A549 (cell line): ENCODE measurements around the gene PDE3B. TPM values are rescaled to one million over a fixed set of nuclear protein-coding genes. Genes with fewer than 3 reads are reported as not detected.

Source experiments
- ATAC-seq, 2 experiments: fragments of 200-7000 bp in 1 of 2; fragments of >200 bp in 1 of 2; cut with Nextera tagmentation in 1 of 2; cut with Tn5 transposase in 1 of 2; 3 replicates each; pipeline versions ENCODE4 v1.8.0 to v1.9.1; 2018 to 2020; ENCODE audit warnings: mild to moderate bottlenecking in 1 of 2, moderate library complexity in 1 of 2
- CTCF ChIA-PET: fragments of 300-600 bp; sonication (Branson Sonifier 250); formaldehyde crosslinking; extraction: SDS; loops from one replicate; lab custom pipeline; 2021; ENCODE audit warnings: antibody characterized with exemption, inconsistent platforms; lab: Yijun Ruan, JAX
- POLR2A ChIA-PET: fragments of 350-600 bp; formaldehyde crosslinking; extraction: SDS; loops from one replicate; lab custom pipeline; 2021; ENCODE audit warnings: antibody characterized with exemption, inconsistent platforms; lab: Yijun Ruan, JAX
- DNase-seq, 2 experiments: peaks; one replicate each; pipeline versions ENCODE4 v3.0.0 to v3.0.0-alpha.2; 2011 to 2016; ENCODE audit warnings: low read depth in 1 of 2, low spot score in 1 of 2
- FAIRE-seq: peaks from 2 replicates; lab custom pipeline; 2011; peaks lifted over from hg19 to GRCh38; lab: Jason Lieb, UNC
- H3K27ac ChIP-seq, 2 experiments: fragments of >200 bp; sonication (Bioruptor Twin); formaldehyde crosslinking; 3 replicates each; pipeline ENCODE4 v1.5.1; 2016 to 2017
- H3K4me1 ChIP-seq: fragments of >200 bp; sonication (Bioruptor Twin); formaldehyde crosslinking; 3 replicates; pipeline ENCODE4 v1.6.1; 2016
- H3K4me2 ChIP-seq: fragments of >200 bp; sonication (Bioruptor Twin); formaldehyde crosslinking; 3 replicates; pipeline ENCODE4 v1.6.1; 2016
- H3K4me3 ChIP-seq: fragments of >200 bp; sonication (Bioruptor Twin); formaldehyde crosslinking; 3 replicates; pipeline ENCODE4 v1.5.1; 2016
- H3K9me3 ChIP-seq: fragments of >200 bp; sonication (Bioruptor Twin); formaldehyde crosslinking; 3 replicates; pipeline ENCODE4 v1.6.1; 2016
- CEBPB ChIP-seq, 2 experiments: fragments of >200 bp in 1 of 2; sonication (Bioruptor Twin) in 1 of 2; formaldehyde crosslinking in 1 of 2; IDR thresholded peaks; 2 replicates each; pipeline ENCODE4 v1.6.1; 2012 to 2016
- FOSL2 ChIP-seq, 2 experiments: fragments of 450-650 bp in 1 of 2; fragments of >200 bp in 1 of 2; sonication (Bioruptor Twin) in 1 of 2; formaldehyde crosslinking; IDR thresholded peaks; 2 replicates each; pipeline versions ENCODE4 v1.5.0 to v1.6.1; 2016 to 2020; ENCODE audit warnings: mild to moderate bottlenecking in 1 of 2, moderate library complexity in 1 of 2
- HDAC2 ChIP-seq: fragments of 200-600 bp; sonication (generic); IDR thresholded peaks from 2 replicates; pipeline ENCODE4 v1.6.1; 2016
- HOXA7 ChIP-seq: fragments of 250-450 bp; sonication (Bioruptor Pico); IDR thresholded peaks from 2 replicates; pipeline ENCODE4 v1.5.0; 2020; ENCODE audit warnings: mild to moderate bottlenecking, moderate library complexity
- HOXB13 ChIP-seq: fragments of 250-450 bp; sonication (Bioruptor Pico); IDR thresholded peaks from 2 replicates; pipeline ENCODE4 v1.5.0; 2020; ENCODE audit warnings: low read depth, mild to moderate bottlenecking, moderate library complexity
- HOXB5 ChIP-seq: fragments of 250-450 bp; sonication (Bioruptor Pico); IDR thresholded peaks from 2 replicates; pipeline ENCODE4 v1.5.0; 2020; ENCODE audit warnings: mild to moderate bottlenecking, moderate library complexity
- KDM1A ChIP-seq: fragments of 200-600 bp; sonication (generic); IDR thresholded peaks from 2 replicates; pipeline ENCODE4 v1.6.1; 2016; ENCODE audit warnings: low read depth, mild to moderate bottlenecking
- MAFK ChIP-seq: fragments of 450-650 bp; IDR thresholded peaks from 2 replicates; pipeline ENCODE4 v1.6.1; 2014; ENCODE audit not compliant: partially characterized antibody
- MYC ChIP-seq: IDR thresholded peaks from 2 replicates; pipeline ENCODE4 v1.6.1; 2012; ENCODE audit warnings: mild to moderate bottlenecking, inconsistent platforms, low read length, improper control_type of control experiment, borderline replicate concordance
- NR3C1 ChIP-seq: fragments of >200 bp; sonication (Bioruptor Twin); formaldehyde crosslinking; IDR thresholded peaks from 3 replicates; pipeline ENCODE4 v1.6.1; 2017
- RAD21 ChIP-seq, 2 experiments: fragments of >200 bp in 1 of 2; sonication (Bioruptor Twin) in 1 of 2; formaldehyde crosslinking in 1 of 2; IDR thresholded peaks in 1 of 2; conservative IDR thresholded peaks in 1 of 2; 2 replicates in 1 of 2; 3 replicates in 1 of 2; pipeline ENCODE4 v1.6.1; 2012 to 2018; ENCODE audit warnings: inconsistent platforms in 1 of 2
- RARB ChIP-seq: fragments of 250-450 bp; sonication (Bioruptor Pico); IDR thresholded peaks from 2 replicates; pipeline ENCODE4 v1.8.0; 2021; ENCODE audit warnings: mild to moderate bottlenecking, moderate library complexity
- SREBF2 ChIP-seq: fragments of 450-650 bp; IDR thresholded peaks from 2 replicates; pipeline ENCODE4 v1.6.1; 2014; ENCODE audit warnings: mild to moderate bottlenecking, moderate library complexity
- ZSCAN20 ChIP-seq: fragments of 250-450 bp; sonication (Bioruptor Pico); IDR thresholded peaks from 2 replicates; pipeline ENCODE4 v1.8.0; 2022; ENCODE audit warnings: mild to moderate bottlenecking, moderate library complexity
- WGBS: methylation state at CpG from one replicate; pipeline ENCODE4 v1.1.6; 2017; ENCODE audit errors: missing lambda C conversion rate; 5-methylcytosine and 5-hydroxymethylcytosine counted together
- polyA plus RNA-seq, 4 experiments: library from polyadenylated mRNA; depleted of rRNA in 3 of 4; stranded (reverse); fragments of >200 nt; fragmentation: RNase III in 1 of 4; extraction: RNeasy Plus Mini Kit Qiagen cat#74134 plus additional on column Dnase treatment in 1 of 4; gene quantifications; 2 replicates in 3 of 4; 3 replicates in 1 of 4; pipeline ENCODE4 v1.2.3, GENCODE V29; 2011 to 2017
- TF ChIP-seq, protein P1 (sequence below): fragments of >200 bp; sonication (Bioruptor Twin); formaldehyde crosslinking; IDR thresholded peaks from 3 replicates; pipeline ENCODE4 v1.6.1; 2016
- TF ChIP-seq, protein P2 (sequence below): IDR thresholded peaks from 2 replicates; pipeline ENCODE4 v1.6.1; 2012
- TF ChIP-seq, protein P3 (sequence below): fragments of 150-350 bp; IDR thresholded peaks from 2 replicates; pipeline ENCODE4 v1.6.1; 2014; ENCODE audit warnings: low read depth, mild to moderate bottlenecking, low read length

Gene PDE3B
- polyA plus RNA-seq, 2 of the 4 experiments (the other 2 are of a cell fraction): 2.4 to 2.9 TPM

DNA sequence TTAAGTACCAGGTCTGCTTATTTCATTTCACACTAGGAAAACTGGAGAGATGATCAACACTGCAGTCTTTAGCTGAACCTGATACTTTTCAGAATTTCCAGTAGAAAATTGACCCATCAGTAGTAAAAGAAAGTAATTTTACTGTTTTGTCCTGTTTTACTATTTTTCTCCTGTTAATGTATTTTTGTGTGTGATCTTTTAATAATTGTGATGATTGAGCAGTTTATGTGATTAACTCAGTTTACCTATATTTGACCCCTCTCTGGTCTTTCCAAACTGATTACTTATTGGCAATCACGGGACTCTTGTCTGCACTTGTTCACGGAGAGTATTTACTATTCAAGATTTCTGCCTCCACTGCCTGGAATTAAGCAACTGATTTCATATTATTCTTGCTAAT is 249.0 kb downstream of the PDE3B start:
- TF ChIP-seq MYC: no peak
- TF ChIP-seq MAFK: peak; percentile 70
- no peak for TF ChIP-seq SREBF2
- TF ChIP-seq, all 56 proteins: peak for 1
- POLR2A ChIA-PET: interaction anchor here (1.0 to 1.6 kb wide), 6 partner anchors 15 to 372 kb away, joined by 3 to 11 read pairs (median 5); partner anchors contain the start of genes PDE3B and PSMA1
- DNase-seq (no peak), ATAC-seq (no peak), FAIRE-seq (no peak)
- Histone ChIP-seq H3K9me3 (no peaks in the 10 kb centered on the region), H3K27ac (0 out of 6 replicates have a peak overlapping the region, but pooled peaks of 1 of the 2 experiments have one; percentile 26), H3K4me3 (peak overlapping the region; percentile 55), H3K4me2 (peak overlapping the region; percentile 68), H3K4me1 (peaks cover 11% of the 10 kb centered on the region; the same call in 1 of the 3 replicates)
- CTCF ChIA-PET: interaction anchor here (0.6 to 7.8 kb wide), 5 partner anchors 10 to 347 kb away, joined by 3 to 124 read pairs (median 5); no protein-coding TSS in a partner anchor
- 90% methylated on average over 2 of the region's 2 CpGs for WGBS

DNA sequence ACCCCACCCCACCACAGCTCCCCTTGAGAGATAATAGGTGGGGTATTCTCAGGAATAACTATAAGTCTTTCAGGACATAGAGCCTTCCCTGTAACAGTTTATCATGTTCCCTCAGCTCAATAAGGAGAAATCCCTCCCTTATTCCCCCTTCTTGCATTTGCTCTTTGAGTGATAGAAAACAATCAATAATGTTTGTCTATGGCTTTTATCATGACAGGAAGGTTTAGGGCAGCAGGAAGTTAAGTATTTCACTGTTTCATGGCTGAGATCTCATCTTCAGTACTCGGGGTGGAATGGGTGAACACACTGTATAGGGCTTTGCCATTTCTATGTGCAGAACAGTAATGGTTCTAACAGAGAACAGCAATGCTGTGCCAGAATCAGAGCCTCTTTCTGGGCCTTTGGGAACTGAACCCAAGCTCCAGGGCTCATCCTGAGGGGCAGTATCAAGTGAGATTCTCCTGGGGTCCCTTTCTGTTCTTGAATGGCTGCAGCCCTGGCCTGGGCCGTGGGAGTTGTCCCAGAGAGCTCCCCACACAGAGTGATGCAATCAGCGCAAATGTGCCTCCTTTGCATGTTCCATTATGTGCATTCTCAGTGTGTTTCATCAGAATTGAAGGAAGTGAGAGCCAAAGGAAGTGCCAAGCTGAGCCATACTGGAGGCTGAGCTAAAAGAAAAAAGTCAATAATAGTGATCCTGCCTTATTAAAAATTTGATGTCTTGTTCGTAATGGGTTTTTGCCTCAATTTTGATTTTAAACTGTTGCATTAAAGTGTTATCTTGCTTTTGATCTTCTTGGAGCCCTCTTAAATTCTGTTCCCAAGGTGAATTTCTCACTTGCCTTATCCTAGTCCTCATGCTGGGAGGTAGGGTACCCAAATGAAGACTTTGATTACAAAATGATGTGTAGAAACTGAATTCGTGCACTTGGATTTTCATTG is 251.3 kb downstream of the PDE3B start:
- no peak for DNase-seq
- no peak for ATAC-seq
- TF ChIP-seq CEBPB (IDR thresholded peaks at IDR 0.05): 0 out of 4 replicates have a peak, but pooled peaks of 1 of the 2 experiments have one; percentile 6
- TF ChIP-seq ZSCAN20 (CRISPR knock-in tag): no peak
- TF ChIP-seq, all 56 proteins: peak for 1
- WGBS: 45% methylated on average over 5 of the region's 5 CpGs
- FAIRE-seq: no peak
- peaks cover 9% of the 10 kb centered on the region; the same call in 1 of the 3 replicates for H3K4me1 ChIP-seq
- no peak overlapping the region; the same call in 2 of the 3 replicates for H3K4me2 ChIP-seq
- ChIA-PET POLR2A (no interaction called here), CTCF (interaction anchor here (1.0 to 7.8 kb wide), 2 partner anchors 12 to 105 kb away, joined by 6 to 124 read pairs; no protein-coding TSS in a partner anchor)
- H3K27ac ChIP-seq: peak overlapping the region in 1 of 2 experiments; percentile 25; a peak in 2 of 6 replicates
- no peak overlapping the region for H3K4me3 ChIP-seq
- no peaks in the 10 kb centered on the region for H3K9me3 ChIP-seq

DNA sequence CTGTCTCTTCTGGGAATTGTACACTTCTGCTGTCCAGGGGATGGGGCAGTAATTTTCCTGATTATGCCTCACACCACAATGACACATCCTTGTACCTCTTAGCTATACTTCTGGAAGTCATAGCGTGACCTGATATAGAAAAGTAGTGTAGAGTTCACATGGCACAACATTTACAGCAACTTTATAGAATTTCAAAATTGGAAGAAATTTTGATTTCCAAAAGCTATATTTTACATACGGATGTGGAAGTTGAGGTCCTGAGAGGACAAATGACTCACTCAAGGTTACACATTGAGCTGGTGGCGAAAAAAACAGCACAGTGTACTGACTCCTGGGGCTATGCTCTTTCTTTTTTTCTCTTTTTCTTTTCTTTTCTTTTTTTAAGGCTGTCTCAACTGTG is 254.8 kb downstream of the PDE3B start:
- POLR2A ChIA-PET: no interaction called here
- TF ChIP-seq, protein P1, sequence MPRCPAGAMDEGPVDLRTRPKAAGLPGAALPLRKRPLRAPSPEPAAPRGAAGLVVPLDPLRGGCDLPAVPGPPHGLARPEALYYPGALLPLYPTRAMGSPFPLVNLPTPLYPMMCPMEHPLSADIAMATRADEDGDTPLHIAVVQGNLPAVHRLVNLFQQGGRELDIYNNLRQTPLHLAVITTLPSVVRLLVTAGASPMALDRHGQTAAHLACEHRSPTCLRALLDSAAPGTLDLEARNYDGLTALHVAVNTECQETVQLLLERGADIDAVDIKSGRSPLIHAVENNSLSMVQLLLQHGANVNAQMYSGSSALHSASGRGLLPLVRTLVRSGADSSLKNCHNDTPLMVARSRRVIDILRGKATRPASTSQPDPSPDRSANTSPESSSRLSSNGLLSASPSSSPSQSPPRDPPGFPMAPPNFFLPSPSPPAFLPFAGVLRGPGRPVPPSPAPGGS: no peak
- TF ChIP-seq HDAC2: no peak
- TF ChIP-seq RAD21 (conservative IDR thresholded peaks at IDR 0.05 in 1 of 2, IDR thresholded peaks at IDR 0.05 in 1 of 2): no peak
- TF ChIP-seq NR3C1: no peak
- no peak for TF ChIP-seq HOXA7 (CRISPR knock-in tag)
- TF ChIP-seq, protein P2, sequence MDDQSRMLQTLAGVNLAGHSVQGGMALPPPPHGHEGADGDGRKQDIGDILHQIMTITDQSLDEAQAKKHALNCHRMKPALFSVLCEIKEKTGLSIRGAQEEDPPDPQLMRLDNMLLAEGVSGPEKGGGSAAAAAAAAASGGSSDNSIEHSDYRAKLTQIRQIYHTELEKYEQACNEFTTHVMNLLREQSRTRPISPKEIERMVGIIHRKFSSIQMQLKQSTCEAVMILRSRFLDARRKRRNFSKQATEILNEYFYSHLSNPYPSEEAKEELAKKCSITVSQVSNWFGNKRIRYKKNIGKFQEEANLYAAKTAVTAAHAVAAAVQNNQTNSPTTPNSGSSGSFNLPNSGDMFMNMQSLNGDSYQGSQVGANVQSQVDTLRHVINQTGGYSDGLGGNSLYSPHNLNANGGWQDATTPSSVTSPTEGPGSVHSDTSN: no peak
- no peak for TF ChIP-seq RARB (CRISPR knock-in tag)
- no peak for TF ChIP-seq HOXB13
- WGBS: 72% methylated on average over 3 of the region's 3 CpGs
- Histone ChIP-seq H3K4me2 (no peak overlapping the region), H3K27ac (no peak overlapping the region), H3K4me1 (no peaks in the 10 kb centered on the region; the same call in 2 of the 3 replicates), H3K4me3 (no peak overlapping the region), H3K9me3 (no peaks in the 10 kb centered on the region)
- ATAC-seq (no peak), DNase-seq (no peak), FAIRE-seq (no peak)
- CTCF ChIA-PET: interaction anchor here (1.0 to 2.4 kb wide), 3 partner anchors 9 to 176 kb away, joined by 3 to 20 read pairs (median 7); no protein-coding TSS in a partner anchor

DNA sequence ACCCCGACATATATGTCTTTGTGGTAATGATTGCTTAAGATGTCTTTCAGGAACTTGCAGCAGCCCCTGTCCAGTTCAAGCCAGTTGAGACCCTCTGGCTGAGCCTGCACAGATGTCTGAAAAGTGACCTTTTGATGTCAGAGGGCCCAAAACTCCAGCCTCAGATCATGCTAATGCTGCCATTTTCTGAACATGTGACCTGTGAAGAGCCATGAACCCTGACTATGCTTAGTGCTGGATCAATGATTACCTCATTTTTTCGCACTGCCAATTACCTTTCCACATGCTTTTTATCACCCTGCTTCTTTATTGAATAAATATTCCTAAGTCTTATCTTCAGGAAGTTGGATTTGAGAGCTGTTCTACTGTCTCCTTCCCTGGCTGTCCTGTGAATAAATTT is 255.3 kb downstream of the PDE3B start:
- CTCF ChIA-PET: interaction anchor here (1.0 to 2.4 kb wide), 3 partner anchors 9 to 176 kb away, joined by 3 to 20 read pairs (median 7); no protein-coding TSS in a partner anchor

More for the DNA sequence above, 255.3 kb downstream of the PDE3B start:
- FAIRE-seq (no peak), ATAC-seq (no peak), DNase-seq (no peak)
- no peak overlapping the region for H3K27ac ChIP-seq
- H3K4me2 ChIP-seq: no peak overlapping the region
- 57% methylated on average over 2 of the region's 2 CpGs for WGBS
- H3K4me3 ChIP-seq: no peak overlapping the region
- H3K4me1 ChIP-seq: no peaks in the 10 kb centered on the region; the same call in 2 of the 3 replicates
- TF ChIP-seq HOXB5 (CRISPR knock-in tag) (no peak), KDM1A (no peak), FOSL2 (IDR thresholded peaks at IDR 0.05) (no peak), FOSL2 (CRISPR knock-in tag; IDR thresholded peaks at IDR 0.05) (no peak), HOXA7 (CRISPR knock-in tag) (no peak)
- TF ChIP-seq, protein P3, sequence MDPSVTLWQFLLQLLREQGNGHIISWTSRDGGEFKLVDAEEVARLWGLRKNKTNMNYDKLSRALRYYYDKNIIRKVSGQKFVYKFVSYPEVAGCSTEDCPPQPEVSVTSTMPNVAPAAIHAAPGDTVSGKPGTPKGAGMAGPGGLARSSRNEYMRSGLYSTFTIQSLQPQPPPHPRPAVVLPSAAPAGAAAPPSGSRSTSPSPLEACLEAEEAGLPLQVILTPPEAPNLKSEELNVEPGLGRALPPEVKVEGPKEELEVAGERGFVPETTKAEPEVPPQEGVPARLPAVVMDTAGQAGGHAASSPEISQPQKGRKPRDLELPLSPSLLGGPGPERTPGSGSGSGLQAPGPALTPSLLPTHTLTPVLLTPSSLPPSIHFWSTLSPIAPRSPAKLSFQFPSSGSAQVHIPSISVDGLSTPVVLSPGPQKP: no peak
- H3K9me3 ChIP-seq: no peaks in the 10 kb centered on the region
- POLR2A ChIA-PET: no interaction called here
